Upper lobe of left lung (tissue), 4 donors: ENCODE measurements around the gene MED13L.

Source experiments
- EP300 ChIP-seq, 4 donors: sonication (generic); formaldehyde crosslinking; IDR thresholded peaks; one replicate each; pipeline ENCODE4 v1.5.1; 2017; ENCODE audit warnings: antibody characterized with exemption in 4 of 4, control low read depth in 2 of 4
- POLR2A ChIP-seq, 4 donors: fragments of 450-650 bp; IDR thresholded peaks; one replicate each; pipeline ENCODE4 v1.5.1; 2016 to 2017; ENCODE audit warnings: antibody characterized with exemption in 4 of 4, mild to moderate bottlenecking in 2 of 4
- POLR2AphosphoS5 ChIP-seq, 2 donors: sonication (generic); formaldehyde crosslinking; IDR thresholded peaks; one replicate each; pipeline ENCODE4 v1.5.1; 2017; ENCODE audit warnings: antibody characterized with exemption in 2 of 2
- TF ChIP-seq, protein P1 (sequence below), 6 experiments: fragments of 450-650 bp in 4 of 6; fragments of 200-600 bp in 2 of 6; sonication (generic) in 2 of 6; IDR thresholded peaks; one replicate each; pipeline ENCODE4 v1.5.1; 2016 to 2019; ENCODE audit warnings: antibody characterized with exemption in 6 of 6

DNA sequence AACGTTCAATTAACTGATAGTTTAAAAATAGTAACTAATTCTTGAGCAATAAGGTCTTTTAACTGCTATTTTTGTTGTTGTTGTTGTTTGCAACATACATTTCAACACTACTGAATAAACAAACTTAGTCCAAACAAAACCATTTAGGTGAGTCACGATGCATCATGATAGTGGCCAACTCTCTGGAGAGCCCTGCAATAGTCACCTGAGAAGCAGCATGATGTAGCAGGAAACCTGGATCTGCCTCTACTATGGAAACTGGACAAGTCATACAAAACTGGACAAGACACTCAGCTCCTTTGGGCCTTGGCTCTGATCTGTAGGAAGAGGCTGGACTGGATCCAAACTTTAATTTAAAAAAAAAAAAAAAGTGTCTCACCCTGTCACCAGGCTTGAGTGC is 117.3 kb downstream of the MED13L start:
- TF ChIP-seq, protein P1, sequence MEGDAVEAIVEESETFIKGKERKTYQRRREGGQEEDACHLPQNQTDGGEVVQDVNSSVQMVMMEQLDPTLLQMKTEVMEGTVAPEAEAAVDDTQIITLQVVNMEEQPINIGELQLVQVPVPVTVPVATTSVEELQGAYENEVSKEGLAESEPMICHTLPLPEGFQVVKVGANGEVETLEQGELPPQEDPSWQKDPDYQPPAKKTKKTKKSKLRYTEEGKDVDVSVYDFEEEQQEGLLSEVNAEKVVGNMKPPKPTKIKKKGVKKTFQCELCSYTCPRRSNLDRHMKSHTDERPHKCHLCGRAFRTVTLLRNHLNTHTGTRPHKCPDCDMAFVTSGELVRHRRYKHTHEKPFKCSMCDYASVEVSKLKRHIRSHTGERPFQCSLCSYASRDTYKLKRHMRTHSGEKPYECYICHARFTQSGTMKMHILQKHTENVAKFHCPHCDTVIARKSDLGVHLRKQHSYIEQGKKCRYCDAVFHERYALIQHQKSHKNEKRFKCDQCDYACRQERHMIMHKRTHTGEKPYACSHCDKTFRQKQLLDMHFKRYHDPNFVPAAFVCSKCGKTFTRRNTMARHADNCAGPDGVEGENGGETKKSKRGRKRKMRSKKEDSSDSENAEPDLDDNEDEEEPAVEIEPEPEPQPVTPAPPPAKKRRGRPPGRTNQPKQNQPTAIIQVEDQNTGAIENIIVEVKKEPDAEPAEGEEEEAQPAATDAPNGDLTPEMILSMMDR (IDR thresholded peaks at IDR 0.05): no peak
- TF ChIP-seq EP300 (IDR thresholded peaks at IDR 0.05) (no peak), POLR2A (IDR thresholded peaks at IDR 0.05) (no peak), POLR2AphosphoS5 (IDR thresholded peaks at IDR 0.05) (no peak)
